HG03457 (cell line): ENCODE data around the gene MDFI.

ENCODE experiments used
- ATAC-seq: cut with Tn5 transposase; IDR thresholded peaks from one replicate; pipeline ENCODE4 v1.9.1; 2021; ENCODE audit warnings: moderate number of reproducible peaks; ENCODE audit not compliant: unreplicated experiment

The MDFI gene

GRCh38 chr6:41700463-41701347, 62.4 kb downstream of the MDFI start:
- ATAC-seq, result no peak

- no peak for ATAC-seq
Measured at GRCh38 chr6:41702089-41702745, 63.9 kb downstream of the MDFI start.

GRCh38 chr6:41702771-41703494, 64.7 kb downstream of the MDFI start:
- ATAC-seq, result no peak
